Activated T-helper 1 cell treated with anti-CD3 and anti-CD28 coated beads, Interleukin-2, amount 50 U/mL, for 16 hours (primary cell): Measurements from ENCODE around the gene DVL2.
"Not testable (repeated sequence)": the region's sequence is repeated elsewhere in the genome, so short reads cannot be mapped to it uniquely, and the experiment has no call there.

Experiments used
- DNase-seq, 2 donors: peaks; one replicate each; pipeline ENCODE4 v3.0.0-alpha.2; 2020; ENCODE audit warnings: low read depth in 1 of 2, low spot score in 1 of 2

Gene DVL2

DNA sequence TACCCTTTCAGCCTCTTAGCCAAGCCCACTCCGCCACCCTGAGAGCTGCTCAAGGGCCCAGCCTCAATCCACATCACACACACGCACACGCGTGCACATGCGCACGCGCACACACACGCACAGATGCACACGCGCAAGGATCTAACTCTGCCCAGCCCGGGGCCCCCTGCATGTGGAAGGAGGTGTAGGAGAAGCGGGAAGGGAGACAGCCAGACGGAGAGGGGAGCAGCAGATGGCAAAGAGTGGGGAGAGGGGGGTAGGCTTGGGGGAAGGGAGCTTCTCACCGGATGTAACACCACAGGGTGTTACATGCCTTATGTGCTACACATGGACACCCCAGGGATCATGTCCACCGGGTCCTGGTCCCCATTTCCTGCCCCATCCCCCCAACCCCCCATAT is 30.0 kb downstream of the DVL2 start:
- DNase-seq, result no peak

DNA sequence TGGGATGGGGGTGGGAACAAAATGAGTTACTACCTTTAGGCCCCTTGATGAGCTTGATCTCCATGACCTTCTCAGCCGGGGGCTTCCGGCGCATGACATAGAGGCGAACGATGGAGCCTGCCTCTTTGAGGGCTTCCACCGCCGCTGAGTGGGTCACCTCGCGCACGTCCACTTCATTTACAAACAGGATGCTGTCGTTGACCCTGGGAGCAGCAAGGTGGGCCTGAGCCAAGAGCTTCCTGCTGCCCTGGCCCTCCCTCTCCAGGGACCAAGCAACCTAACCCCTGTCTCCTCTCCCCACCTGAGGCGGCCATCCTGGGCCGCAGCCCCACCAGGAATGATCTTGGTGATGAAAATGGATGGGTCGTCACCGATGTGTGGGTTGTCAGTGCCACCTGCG is 30.9 kb downstream of the DVL2 start:
- DNase-seq, result no peak

DNA sequence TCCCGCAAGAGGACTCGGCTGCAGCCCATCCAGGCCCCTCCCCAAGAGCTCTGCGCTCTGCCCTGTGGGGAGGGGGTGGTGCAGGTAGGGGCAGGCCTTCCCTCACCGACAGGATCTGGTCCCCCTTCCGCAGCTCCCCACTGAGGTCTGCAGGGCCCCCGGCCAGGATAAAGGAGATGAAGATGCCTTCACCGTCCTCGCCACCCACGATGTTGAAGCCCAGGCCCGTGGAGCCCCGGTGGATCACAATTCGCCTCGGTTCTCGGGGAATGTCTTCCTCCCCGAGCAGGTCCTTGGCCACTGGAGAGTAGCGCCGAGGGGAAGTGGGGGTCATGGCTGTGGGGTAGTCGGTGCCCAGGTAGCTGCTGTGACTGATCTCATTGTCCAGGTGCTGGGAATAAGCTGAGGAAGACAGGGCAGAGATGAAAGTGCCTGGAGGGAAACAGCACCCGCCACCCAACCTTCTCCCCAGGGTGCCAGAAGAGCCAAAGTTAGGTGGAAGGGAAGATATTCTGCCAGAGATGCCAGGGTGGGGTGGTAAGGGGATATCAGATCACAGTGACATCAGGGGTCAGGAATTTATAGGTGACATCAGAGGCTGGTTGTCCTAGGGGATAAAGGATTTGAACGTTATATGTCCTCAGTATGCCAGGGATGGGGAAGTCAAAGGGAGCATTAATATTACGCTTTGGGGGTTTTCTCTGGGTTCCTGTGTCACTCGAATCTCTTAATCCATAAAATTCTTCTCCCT is 37.5 kb downstream of the DVL2 start:
- DNase-seq, result no peak

DNA sequence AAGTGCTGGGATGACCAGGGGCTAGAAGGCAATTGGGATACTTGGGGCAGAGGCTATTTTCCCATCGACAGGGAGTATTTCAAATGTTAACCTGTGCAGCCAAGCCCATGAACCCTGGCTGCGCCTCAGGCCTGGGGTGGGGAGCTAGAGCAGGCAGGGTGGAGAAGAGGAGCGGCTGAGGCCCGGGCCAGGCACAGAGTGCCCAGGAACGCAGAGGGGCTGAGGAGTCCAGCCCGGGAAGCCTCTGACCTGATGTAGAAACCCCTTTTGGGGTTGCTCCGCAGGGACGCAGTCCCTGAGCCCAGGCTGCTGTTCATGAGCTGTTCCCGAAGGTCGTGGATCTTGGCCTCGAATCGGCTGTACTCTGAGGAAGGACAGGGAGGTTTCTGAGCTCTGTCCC is 38.3 kb downstream of the DVL2 start:
- DNase-seq, result no peak

DNA sequence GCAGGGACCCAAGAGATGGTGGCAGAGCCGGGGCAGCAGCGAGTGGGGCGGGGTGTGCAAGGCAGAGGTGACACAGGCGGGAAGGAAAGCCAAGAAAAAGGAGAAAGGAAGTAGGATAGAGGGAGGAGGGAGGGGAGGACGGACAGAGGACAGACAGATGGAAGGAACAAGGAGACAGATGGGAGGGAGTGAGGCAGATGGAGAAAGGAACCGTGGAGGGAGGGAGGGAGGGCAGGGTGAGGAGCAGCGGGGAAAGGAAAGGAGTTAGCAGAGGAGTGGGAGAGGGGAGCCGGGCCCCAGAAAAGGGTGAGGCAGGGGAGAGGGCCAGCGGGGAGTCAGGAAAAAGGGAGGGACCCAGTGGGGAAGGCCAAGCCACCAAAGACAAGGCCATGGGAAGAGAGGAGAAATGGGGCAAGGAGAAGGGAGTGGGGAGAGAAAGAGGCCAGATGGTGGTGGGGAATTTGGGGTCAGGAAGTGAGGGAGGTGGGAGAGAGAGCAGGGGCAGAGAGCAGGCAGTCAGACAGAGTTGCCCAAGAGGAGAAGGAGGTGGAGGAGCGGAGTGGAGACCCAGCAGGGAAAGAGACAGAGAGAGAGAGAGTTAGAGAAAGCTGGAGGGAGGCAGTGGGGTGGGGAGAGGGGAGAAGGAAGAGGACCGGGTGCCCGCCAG is 41.9 kb downstream of the DVL2 start:
- no peak for DNase-seq

DNA sequence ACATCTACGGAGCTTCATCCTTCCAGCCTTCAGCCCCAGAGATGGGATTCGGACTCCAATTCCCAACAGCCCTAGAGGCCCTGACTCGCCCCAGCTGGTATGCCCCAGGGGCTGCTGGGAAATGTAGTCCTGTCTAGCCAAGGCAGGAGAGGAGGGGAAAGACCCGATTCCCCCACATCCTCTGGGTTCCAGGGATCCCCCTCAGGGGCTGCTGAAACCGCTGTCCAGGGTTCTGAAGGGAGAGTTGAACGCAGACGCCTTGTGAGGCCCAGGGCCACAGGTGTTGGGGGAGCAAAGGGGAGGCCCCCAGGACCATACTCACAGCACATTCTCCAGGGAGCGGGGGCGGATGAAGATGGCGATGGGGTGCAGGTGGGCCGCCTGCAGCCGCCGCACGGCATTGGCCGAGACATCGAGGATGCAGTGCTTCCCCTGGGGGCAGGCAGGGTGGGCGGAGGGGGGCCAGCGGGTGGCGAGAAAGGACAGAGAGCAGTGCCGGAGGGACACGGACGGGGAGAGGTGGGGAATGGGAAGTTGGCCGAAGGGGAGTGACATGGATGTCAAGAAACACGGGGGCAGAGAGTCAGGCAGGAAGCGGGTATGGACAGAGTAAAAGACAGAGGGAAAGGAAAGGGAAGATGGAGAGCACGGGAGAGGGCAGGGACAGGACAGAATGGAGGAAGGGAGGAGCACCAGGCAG is 42.6 kb downstream of the DVL2 start:
- DNase-seq, result no peak

DNA sequence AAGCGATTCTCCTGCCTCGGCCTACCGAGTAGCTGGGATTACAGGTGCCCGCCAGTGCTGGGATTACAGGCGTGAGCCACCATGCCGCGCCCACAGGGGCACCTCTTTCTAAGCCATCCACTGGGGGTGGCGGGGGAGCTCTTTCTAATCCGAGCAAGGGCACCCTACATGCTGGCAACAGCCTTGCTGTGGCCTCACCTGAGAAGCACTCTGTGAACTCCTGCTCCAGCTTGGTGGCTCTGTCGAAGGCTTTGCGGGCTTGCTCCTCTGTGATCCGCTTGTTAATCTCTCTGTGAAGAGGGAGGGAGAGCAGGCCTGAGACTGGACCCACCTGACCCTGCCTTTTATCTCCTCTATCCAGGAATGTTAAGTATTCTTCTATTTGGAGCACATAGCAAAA is 43.2 kb downstream of the DVL2 start:
- DNase-seq, result no peak

DNA sequence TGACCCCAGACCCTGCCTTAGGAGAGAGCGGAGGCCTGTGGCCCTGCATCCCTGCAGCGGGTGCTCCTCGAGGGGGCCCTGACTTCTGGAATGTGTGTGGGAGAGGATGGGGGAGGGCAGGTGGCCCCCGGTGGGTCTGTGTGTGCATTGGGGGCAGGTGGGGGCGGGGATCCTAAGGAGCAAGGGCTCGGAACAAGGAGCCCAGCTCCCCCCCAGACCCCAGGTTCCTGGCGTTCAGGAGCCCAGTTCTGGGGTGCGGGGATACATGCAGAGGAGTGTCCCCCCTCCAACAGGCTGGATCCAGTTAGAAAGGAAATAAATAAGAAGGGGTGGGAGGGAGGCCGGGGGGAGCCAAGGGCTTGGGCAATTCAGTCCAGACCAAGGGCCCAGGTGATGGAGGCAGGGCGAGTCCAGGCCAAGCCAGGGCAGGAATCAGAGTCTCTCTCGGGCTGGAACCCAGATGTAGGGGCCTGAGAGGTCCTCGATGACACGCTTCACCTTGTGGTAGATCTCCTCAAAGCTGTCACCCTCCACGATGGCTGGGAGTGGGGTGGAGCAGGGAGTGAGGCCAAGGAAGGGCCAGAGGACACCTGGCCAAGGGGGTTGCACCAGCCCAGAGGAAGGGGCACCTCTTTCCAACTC is 43.9 kb downstream of the DVL2 start:
- no peak for DNase-seq

DNA sequence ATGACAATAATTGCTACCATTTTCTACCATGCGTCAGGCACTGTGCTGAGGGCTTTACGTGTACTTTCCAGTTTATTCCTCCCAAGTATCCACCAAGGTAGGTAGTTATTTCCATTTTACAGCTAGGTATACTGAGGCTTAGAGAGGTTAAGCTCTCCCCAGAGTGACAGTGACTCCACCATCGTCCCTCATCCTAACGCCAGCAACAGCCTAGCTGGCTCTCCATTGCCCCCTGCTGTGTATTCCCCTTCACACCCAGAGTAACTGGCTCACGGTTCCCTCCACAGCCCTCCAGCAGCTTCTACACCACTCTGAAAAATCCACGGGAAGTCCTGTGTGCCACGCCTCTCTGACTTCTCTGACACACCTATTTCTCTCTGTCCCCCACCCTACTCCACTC is 48.1 kb downstream of the DVL2 start:
- no peak for DNase-seq

DNA sequence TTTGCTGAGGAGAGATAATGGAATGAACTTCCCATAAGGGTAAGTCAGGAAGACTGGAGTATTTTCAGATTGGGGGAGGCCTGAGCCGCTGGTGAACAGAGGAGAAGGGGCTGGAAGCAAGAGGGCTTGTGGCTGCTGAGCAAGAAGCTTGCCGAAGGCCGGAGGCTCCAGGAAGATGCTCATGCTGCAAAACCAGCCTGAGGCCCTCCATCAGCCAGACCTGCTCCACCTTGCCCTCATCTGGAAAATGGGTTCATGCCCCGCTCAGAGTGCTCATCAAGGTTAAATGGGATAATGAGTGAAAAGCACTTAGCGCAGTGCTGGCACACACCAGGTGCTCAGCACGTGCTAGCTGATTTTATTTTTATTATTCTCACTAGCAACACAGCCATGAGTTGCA is 49.7 kb downstream of the DVL2 start:
- no peak for DNase-seq

DNA sequence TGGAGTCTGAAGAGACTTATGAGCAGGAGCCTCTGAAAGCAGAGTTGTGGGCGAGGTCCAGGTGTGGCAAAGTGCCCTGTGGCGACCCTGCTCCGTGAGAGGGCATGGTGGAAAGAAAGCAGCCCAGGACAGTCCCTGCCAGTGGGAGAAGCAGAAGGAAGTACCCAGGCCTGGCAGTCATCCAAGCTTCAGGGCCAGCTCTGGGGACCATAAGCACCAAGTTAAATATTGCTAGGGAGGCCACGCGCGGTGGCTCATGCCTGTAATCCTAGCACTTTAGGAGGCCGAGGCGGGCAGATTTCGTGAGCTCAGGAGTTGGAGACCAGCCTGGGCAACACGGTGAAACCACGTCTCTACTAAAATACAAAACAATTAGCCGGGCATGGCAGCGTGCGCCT is 50.2 kb downstream of the DVL2 start:
- no peak for DNase-seq

DNA sequence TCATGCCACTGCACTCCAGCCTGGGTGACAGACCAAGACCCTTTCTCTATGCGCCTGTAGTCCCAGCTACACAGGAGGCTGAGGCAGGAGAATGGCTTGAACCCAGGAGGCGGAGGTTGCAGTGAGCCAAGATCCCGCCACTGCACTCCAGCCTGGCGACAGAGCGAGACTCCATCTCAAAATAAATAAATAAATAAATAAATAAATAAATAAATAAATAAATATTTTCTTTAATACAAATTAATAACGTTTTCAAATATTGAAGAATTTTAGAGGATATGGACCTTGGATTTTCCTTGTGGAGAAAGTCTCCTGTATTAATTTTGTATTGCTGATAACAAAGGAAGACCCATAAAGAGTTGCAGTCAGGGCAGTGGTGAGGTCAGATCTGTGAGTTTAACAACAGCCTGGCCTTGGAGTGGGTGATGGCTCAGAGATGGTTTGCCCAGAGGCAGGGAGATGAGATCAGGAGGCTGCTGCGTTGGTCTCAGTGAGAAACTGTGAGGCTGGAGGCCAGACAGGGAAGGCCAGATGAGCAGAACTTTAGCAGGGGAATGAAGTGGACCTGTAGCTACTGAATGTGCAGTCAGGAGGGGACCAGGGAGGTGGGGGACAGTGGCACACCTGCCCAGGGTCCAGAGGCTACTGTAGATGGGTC is 50.8 kb downstream of the DVL2 start:
- no peak for DNase-seq

DNA sequence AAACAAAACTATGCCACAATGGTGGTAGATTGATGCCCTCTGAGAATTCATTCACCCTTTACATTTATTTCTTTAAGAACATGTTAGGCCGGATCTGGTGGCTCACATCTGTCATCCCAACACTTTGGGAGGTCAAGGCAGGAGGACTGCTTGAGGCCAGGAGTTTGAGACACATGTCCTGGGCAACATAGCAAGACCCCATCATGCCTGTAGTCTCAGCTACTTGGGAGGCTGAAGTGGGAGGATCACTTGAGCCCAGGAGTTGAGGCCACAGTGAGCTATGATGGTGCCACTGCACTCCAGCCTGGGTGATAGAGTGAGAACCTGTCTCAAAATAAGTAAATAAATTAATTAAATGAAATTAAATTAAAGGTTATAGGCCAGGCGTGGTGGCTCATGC is 52.2 kb downstream of the DVL2 start:
- not testable (repeated sequence) for DNase-seq

DNA sequence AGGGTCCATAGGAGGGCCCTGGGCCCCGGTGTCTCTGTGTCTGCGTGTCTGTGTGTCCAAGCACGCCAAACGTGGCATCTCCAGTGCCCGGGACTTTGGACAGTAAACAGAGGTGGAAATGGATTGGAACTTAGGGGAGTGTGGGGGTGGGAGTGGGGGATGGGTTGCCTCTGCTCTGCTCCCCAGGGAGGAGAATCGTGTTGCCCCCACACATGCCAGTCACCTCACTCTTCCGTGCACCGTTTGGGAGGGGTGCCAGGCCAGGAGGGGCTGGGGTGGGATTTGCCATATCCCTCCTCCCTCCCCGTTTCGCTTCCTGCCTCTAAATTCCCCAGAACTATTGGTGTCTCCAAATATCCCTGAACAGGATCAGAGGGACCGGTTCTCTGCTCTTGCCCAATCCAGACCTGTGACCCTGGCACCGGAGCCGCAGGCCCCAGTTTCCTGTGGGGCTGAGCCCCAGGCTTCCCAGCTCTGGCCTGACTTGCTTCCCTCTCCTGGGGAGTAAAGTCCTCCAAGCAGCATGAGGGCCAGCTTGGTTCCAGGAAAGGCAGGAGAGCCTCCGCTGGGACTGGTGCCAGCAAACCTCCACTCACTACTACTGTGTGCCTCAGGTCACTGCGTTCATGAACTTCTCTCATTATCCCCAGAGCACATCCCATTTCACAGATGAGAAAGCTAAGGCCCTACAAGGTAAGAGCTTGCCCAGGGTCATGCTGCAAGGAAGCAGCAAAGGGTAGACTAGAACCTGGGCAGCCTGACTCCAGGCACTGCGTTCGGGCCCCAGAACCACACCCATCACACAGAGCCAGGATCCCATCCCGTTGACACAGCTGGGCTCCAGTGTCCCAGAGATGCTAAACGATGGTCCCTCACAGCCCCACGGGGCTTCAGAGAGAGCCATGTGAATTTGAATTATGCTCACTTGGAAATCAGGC is 54.7 kb downstream of the DVL2 start, which contains the start of gene ASGR1:
TSS of gene ASGR1 (minus strand) at position 54 of the 938 bp plus-strand sequence. CDS start 807 bp downstream, outside the sequence.
- no peak for DNase-seq

DNA sequence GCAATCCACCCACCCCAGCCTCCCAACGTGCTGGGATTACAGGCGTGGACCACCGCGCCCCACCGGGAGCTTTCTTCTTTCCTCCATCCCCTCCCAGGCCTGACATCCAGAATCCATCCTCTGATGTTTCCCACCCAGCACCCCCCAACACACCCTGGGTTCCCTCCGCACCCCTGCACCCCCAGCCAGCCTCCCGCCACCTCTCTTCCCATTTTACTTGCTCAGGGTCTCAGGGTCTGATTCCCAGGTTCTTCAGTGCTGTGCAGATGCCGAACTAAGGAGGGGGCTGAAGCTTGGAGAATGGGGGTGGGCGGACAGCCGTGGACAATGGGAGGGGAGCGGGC is 55.4 kb downstream of the DVL2 start:
- DNase-seq, result no peak

DNA sequence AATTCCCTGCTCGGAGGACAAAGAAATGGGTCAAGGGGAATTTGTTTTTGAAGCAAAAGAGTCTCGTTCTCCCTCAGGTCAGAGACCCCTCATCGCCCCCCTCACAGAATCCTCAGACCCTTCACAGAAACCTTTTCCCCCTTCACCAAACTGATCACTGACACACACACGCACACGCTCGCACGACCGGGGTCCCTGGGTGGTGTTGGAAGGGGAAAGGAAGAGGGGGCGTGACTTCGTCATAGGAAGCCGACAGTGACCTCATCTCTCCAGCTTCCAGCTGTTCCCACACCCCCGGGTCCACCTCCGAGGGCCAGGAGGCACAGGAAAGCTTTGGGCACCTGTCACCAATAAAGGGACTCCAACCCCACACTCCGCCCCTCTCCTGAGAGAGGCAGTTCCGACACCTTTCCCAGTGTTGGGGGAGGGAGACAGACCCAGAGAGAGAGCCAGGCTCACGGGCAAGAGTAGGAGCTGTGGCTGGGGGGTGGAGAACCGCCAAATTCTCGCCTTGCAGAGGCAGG is 56.3 kb downstream of the DVL2 start:
- no peak for DNase-seq

DNA sequence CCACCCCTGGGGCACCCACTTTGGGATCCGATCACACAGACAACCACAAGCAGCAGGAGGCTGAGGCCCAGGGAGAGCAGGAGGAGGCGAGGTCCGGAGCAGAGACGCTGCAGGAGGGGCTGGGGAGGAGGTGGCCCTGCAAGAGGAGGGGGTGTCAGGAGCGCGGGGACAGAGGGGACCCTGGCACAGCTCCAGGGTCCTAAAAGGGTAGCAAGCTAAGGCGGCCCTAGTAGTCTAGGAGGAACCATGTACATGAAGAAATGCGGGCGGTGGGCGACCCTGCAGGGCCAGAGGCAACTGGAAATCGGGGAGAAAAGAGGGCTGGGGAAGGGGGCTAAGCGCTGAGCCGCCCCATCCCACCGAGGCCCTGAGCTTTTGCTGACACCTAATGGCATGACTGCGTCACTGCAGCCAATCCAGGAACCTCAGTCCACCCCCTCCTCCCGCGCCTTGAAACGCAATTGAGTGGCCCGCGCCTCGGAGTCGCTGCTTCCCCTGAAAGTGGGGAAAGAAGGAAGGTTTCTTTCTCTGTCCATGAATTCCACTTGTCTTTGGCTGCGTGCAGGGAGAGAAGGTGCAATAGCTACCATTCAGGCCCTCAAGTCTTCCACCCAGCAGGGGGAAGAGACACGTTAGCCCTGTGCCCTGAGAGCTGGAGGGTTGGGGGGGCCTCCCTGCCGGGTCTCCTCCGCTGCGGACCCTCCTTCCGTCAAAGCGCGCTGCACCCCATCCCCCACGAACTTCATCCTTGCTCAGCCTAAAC is 56.9 kb downstream of the DVL2 start:
- peak; percentile 28 to 39 for DNase-seq

DNA sequence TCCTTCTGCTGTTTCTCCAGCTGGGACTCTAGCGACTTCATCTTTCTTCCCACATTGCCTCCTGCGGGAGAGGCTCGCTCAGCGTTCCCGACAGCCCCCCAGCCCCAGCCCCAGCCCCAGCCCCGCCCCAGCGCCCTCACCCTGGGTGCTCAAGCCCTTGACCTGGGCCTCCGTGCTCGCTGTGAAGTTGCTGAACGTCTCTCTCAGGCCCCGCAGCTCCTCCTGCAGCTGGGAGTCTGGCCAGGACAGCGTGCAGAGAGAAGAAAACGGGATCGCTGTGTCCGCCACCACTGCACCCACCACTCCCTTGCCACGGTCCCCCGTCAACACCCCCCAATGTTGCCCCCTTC is 57.5 kb downstream of the DVL2 start:
- DNase-seq, result no peak

DNA sequence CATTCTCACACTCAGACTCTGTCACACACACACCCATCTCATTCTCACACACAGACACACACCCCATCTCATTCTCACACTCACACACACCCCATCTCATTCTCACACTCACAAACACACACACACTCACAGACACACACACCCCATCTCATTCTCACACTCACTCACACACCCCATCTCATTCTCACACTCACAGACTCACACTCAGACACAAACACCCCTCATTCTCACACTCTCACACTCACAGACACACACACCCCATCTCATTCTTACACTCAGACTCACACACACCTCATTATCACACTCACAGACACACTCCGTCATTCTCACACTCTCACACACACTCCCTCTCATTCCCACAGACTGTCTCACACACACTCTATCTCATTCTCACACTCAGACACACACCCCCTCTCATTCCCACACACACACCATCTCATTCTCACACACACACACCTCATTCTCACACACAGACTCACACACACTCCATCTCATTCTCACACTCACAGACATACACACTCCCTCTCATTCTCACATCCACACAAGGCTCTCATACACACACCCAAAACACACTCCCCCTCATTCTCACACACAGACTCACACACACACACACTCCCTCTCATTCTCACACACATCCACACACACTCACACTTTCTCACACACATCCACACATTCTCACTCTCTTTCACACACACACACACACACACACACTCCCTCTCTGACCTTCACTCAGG is 58.0 kb downstream of the DVL2 start:
- no peak for DNase-seq
